Measurements from ENCODE around the gene LIMK2.

- TF ChIP-seq ZNF384 (IDR thresholded peaks at IDR 0.05; ENCODE audit: borderline replicate concordance, low read depth, low read length) (no peak), LARP7 (IDR thresholded peaks at IDR 0.05) (no peak), FOXM1 (IDR thresholded peaks at IDR 0.05; ENCODE audit: low read depth, low read length) (no peak), CTCF (IDR thresholded peaks at IDR 0.05 in 2 of 3, conservative IDR thresholded peaks at IDR 0.05 in 1 of 3; ENCODE audit: control insufficient read depth in 2 of 3, extremely low read depth in 1 of 3, insufficient read depth in 1 of 3, low read depth in 3 of 3, low read length in 3 of 3) (no peak), GABPA (IDR thresholded peaks at IDR 0.05; ENCODE audit: low read depth) (no peak), YY1 (IDR thresholded peaks at IDR 0.05; ENCODE audit: low read depth, low read length) (no peak), EP300 (IDR thresholded peaks at IDR 0.05; ENCODE audit: borderline replicate concordance in 1 of 2, control insufficient read depth in 1 of 2, low read depth in 2 of 2, low read length in 2 of 2) (no peak), EZH2 (IDR thresholded peaks at IDR 0.05; ENCODE audit: borderline replicate concordance, control insufficient read depth, low read depth, low read length) (no peak), RAD51 (IDR thresholded peaks at IDR 0.05) (no peak), POLR2A (IDR thresholded peaks at IDR 0.05; ENCODE audit: low read depth, low read length) (no peak), CBX5 (IDR thresholded peaks at IDR 0.05; ENCODE audit: low read depth) (no peak), ZSCAN29 (IDR thresholded peaks at IDR 0.05) (no peak)
- TF ChIP-seq, protein P1, sequence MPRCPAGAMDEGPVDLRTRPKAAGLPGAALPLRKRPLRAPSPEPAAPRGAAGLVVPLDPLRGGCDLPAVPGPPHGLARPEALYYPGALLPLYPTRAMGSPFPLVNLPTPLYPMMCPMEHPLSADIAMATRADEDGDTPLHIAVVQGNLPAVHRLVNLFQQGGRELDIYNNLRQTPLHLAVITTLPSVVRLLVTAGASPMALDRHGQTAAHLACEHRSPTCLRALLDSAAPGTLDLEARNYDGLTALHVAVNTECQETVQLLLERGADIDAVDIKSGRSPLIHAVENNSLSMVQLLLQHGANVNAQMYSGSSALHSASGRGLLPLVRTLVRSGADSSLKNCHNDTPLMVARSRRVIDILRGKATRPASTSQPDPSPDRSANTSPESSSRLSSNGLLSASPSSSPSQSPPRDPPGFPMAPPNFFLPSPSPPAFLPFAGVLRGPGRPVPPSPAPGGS (IDR thresholded peaks at IDR 0.05; ENCODE audit: borderline replicate concordance, insufficient read depth, low read depth, low read length, poor library complexity, severe bottlenecking) = no peak
- TF ChIP-seq, protein P2, sequence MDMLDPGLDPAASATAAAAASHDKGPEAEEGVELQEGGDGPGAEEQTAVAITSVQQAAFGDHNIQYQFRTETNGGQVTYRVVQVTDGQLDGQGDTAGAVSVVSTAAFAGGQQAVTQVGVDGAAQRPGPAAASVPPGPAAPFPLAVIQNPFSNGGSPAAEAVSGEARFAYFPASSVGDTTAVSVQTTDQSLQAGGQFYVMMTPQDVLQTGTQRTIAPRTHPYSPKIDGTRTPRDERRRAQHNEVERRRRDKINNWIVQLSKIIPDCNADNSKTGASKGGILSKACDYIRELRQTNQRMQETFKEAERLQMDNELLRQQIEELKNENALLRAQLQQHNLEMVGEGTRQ (IDR thresholded peaks at IDR 0.05; ENCODE audit: borderline replicate concordance, low read depth, low read length) = no peak
Measured at GRCh38 chr22:31302537-31302936, 90.4 kb downstream of the LIMK2 start.

All from GM12878 (cell line).